Measurements from ENCODE around the gene KCNJ6.

KCNJ6 gene

GRCh38 chr21:37811711-37812110 lies 104.5 kb downstream of the KCNJ6 start:
- DNase-seq, result no peak

GRCh38 chr21:37808261-37808660 lies 108.0 kb downstream of the KCNJ6 start:
- no peak for DNase-seq

GRCh38 chr21:37805266-37805665 lies 111.0 kb downstream of the KCNJ6 start:
- no peak for DNase-seq

- DNase-seq, result no peak
Observed at GRCh38 chr21:37804001-37804400, 112.3 kb downstream of the KCNJ6 start.

- DNase-seq, result no peak
Observed at GRCh38 chr21:37803101-37803651, 113.1 kb downstream of the KCNJ6 start.

GRCh38 chr21:37800456-37801061 lies 115.7 kb downstream of the KCNJ6 start:
- no peak for DNase-seq

- no peak for DNase-seq
Observed at GRCh38 chr21:37800057-37800455, 116.2 kb downstream of the KCNJ6 start.

- no peak for DNase-seq
Observed at GRCh38 chr21:37799211-37800056, 116.8 kb downstream of the KCNJ6 start.

GRCh38 chr21:37797403-37797802 lies 118.9 kb downstream of the KCNJ6 start:
- DNase-seq, result no peak

GRCh38 chr21:37796011-37796410 lies 120.2 kb downstream of the KCNJ6 start:
- DNase-seq, result no peak

- no peak for DNase-seq
Observed at GRCh38 chr21:37793660-37794059, 122.6 kb downstream of the KCNJ6 start.

GRCh38 chr21:37792046-37792445 lies 124.2 kb downstream of the KCNJ6 start:
- DNase-seq, result no peak

- no peak for DNase-seq
Observed at GRCh38 chr21:37790905-37791304, 125.4 kb downstream of the KCNJ6 start.

- DNase-seq, result no peak
Observed at GRCh38 chr21:37788503-37788902, 127.8 kb downstream of the KCNJ6 start.

- no peak for DNase-seq
Observed at GRCh38 chr21:37787456-37787855, 128.8 kb downstream of the KCNJ6 start.

GRCh38 chr21:37784591-37785318 lies 131.5 kb downstream of the KCNJ6 start:
- no peak for DNase-seq

- DNase-seq, result no peak
Observed at GRCh38 chr21:37783016-37783415, 133.2 kb downstream of the KCNJ6 start.

- no peak for DNase-seq
Observed at GRCh38 chr21:37780991-37781983, 135.0 kb downstream of the KCNJ6 start.

GRCh38 chr21:37771181-37771580 lies 145.1 kb downstream of the KCNJ6 start:
- no peak for DNase-seq

- no peak for DNase-seq
Observed at GRCh38 chr21:37770461-37770860, 145.8 kb downstream of the KCNJ6 start.

- no peak for DNase-seq
Observed at GRCh38 chr21:37769656-37770055, 146.6 kb downstream of the KCNJ6 start.

GRCh38 chr21:37767984-37768383 lies 148.3 kb downstream of the KCNJ6 start:
- DNase-seq, result no peak
